OCI-LY7 (cell line): ENCODE measurements around the gene VWA5B1.

ENCODE experiments used
- EZH2phosphoT487 ChIP-seq: fragments of 200-600 bp; sonication (generic); IDR thresholded peaks from 2 replicates; pipeline ENCODE4 v1.6.1; 2018; ENCODE audit warnings: low read depth, borderline replicate concordance, mild to moderate bottlenecking, mixed run types, antibody characterized with exemption, low read length, moderate library complexity, mixed read lengths
- TF ChIP-seq, protein P1 (sequence below): fragments of 200-600 bp; sonication (generic); conservative IDR thresholded peaks from 2 replicates; pipeline ENCODE4 v1.5.1; 2014; ENCODE audit warnings: mild to moderate bottlenecking, antibody characterized with exemption, low read length, moderate library complexity, mixed read lengths

- no peak for TF ChIP-seq EZH2phosphoT487
- TF ChIP-seq, protein P1, sequence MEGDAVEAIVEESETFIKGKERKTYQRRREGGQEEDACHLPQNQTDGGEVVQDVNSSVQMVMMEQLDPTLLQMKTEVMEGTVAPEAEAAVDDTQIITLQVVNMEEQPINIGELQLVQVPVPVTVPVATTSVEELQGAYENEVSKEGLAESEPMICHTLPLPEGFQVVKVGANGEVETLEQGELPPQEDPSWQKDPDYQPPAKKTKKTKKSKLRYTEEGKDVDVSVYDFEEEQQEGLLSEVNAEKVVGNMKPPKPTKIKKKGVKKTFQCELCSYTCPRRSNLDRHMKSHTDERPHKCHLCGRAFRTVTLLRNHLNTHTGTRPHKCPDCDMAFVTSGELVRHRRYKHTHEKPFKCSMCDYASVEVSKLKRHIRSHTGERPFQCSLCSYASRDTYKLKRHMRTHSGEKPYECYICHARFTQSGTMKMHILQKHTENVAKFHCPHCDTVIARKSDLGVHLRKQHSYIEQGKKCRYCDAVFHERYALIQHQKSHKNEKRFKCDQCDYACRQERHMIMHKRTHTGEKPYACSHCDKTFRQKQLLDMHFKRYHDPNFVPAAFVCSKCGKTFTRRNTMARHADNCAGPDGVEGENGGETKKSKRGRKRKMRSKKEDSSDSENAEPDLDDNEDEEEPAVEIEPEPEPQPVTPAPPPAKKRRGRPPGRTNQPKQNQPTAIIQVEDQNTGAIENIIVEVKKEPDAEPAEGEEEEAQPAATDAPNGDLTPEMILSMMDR: no peak
Measured at GRCh38 chr1:20275319-20275925, 15.3 kb upstream of the VWA5B1 start.
